DOHH2 (cell line): ENCODE measurements around the gene TMEM273.

Source experiments
- EZH2phosphoT487 ChIP-seq: fragments of 200-600 bp; sonication (generic); IDR thresholded peaks from 2 replicates; pipeline ENCODE4 v1.6.1; 2017; ENCODE audit warnings: borderline replicate concordance, mild to moderate bottlenecking, antibody characterized with exemption, low read length, moderate library complexity, mixed read lengths
- TF ChIP-seq, protein P1 (sequence below): fragments of 200-600 bp; sonication (generic); IDR thresholded peaks from one replicate; pipeline ENCODE4 v1.5.1; 2014; ENCODE audit warnings: antibody characterized with exemption, mild to moderate bottlenecking, low read depth, low read length; ENCODE audit not compliant: poor library complexity, severe bottlenecking

- TF ChIP-seq, protein P1, sequence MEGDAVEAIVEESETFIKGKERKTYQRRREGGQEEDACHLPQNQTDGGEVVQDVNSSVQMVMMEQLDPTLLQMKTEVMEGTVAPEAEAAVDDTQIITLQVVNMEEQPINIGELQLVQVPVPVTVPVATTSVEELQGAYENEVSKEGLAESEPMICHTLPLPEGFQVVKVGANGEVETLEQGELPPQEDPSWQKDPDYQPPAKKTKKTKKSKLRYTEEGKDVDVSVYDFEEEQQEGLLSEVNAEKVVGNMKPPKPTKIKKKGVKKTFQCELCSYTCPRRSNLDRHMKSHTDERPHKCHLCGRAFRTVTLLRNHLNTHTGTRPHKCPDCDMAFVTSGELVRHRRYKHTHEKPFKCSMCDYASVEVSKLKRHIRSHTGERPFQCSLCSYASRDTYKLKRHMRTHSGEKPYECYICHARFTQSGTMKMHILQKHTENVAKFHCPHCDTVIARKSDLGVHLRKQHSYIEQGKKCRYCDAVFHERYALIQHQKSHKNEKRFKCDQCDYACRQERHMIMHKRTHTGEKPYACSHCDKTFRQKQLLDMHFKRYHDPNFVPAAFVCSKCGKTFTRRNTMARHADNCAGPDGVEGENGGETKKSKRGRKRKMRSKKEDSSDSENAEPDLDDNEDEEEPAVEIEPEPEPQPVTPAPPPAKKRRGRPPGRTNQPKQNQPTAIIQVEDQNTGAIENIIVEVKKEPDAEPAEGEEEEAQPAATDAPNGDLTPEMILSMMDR = no peak
- TF ChIP-seq EZH2phosphoT487 = no peak
These were observed 14.9 kb downstream of the TMEM273 start for GRCh38 chr10:49173201-49173772.
